Activated T-cell treated with anti-CD3 and anti-CD28 coated beads for 48 hours (primary cell): ENCODE data around the gene KIF16B.
"Not testable (repeated sequence)": the region's sequence is repeated elsewhere in the genome, so short reads cannot be mapped to it uniquely, and the experiment has no call there.

Experiments
- DNase-seq: peaks from one replicate; pipeline ENCODE4 v3.0.0-alpha.2; 2020; ENCODE audit warnings: low read depth

Gene KIF16B

GRCh38 chr20:16474363-16474762 is 98.9 kb downstream of the KIF16B start:
- DNase-seq, result no peak

- DNase-seq, result no peak
These were observed 101.0 kb downstream of the KIF16B start for GRCh38 chr20:16472045-16472872.

- no peak for DNase-seq
These were observed 103.8 kb downstream of the KIF16B start for GRCh38 chr20:16469395-16469905.

GRCh38 chr20:16462711-16463110 is 110.5 kb downstream of the KIF16B start:
- DNase-seq, result no peak

- DNase-seq, result no peak
These were observed 114.1 kb downstream of the KIF16B start for GRCh38 chr20:16459019-16459700.

- no peak for DNase-seq
These were observed 115.7 kb downstream of the KIF16B start for GRCh38 chr20:16457514-16457913.

GRCh38 chr20:16455324-16455723 is 117.9 kb downstream of the KIF16B start:
- no peak for DNase-seq

GRCh38 chr20:16451982-16452381 is 121.3 kb downstream of the KIF16B start:
- no peak for DNase-seq

- no peak for DNase-seq
These were observed 122.2 kb downstream of the KIF16B start for GRCh38 chr20:16451001-16451400.

GRCh38 chr20:16446991-16447390 is 126.3 kb downstream of the KIF16B start:
- no peak for DNase-seq

- DNase-seq, result no peak
These were observed 127.0 kb downstream of the KIF16B start for GRCh38 chr20:16446246-16446645.

GRCh38 chr20:16445482-16445881 is 127.8 kb downstream of the KIF16B start:
- no peak for DNase-seq

- no peak for DNase-seq
These were observed 129.0 kb downstream of the KIF16B start for GRCh38 chr20:16444057-16444777.

GRCh38 chr20:16441546-16442164 is 131.6 kb downstream of the KIF16B start:
- DNase-seq, result no peak

- no peak for DNase-seq
These were observed 132.6 kb downstream of the KIF16B start for GRCh38 chr20:16440686-16441085.

- not testable (repeated sequence) for DNase-seq
These were observed 133.7 kb downstream of the KIF16B start for GRCh38 chr20:16439540-16439939.

GRCh38 chr20:16438100-16438499 is 135.1 kb downstream of the KIF16B start:
- DNase-seq, result no peak

- no peak for DNase-seq
These were observed 135.8 kb downstream of the KIF16B start for GRCh38 chr20:16437387-16437996.

- DNase-seq, result peak; percentile 45
These were observed 139.1 kb downstream of the KIF16B start for GRCh38 chr20:16434062-16434664.

GRCh38 chr20:16433293-16433580 is 140.0 kb downstream of the KIF16B start:
- no peak for DNase-seq
